Liver (tissue), 9 donors: Measurements from ENCODE around the gene FLRT2. TPM values are rescaled to one million over a fixed set of nuclear protein-coding genes. Genes with fewer than 3 reads are reported as not detected.

ENCODE experiments used
- DNase-seq: peaks from one replicate; pipeline ENCODE4 v3.0.0-alpha.2; 2017; ENCODE audit warnings: low spot score
- H3K27ac ChIP-seq, 2 donors: one replicate each; pipeline ENCODE4 v1.7.0; 2013; ENCODE audit warnings: inconsistent platforms in 2 of 2, low read length in 2 of 2, control low read depth in 1 of 2, low read depth in 1 of 2, mild to moderate bottlenecking in 1 of 2
- H3K27me3 ChIP-seq, 4 donors: one replicate each; pipeline versions ENCODE4 v1.6.1 to v1.7.0; 2013; ENCODE audit warnings: low read length in 3 of 4, inconsistent platforms in 1 of 4, mild to moderate bottlenecking in 1 of 4, moderate library complexity in 1 of 4; ENCODE audit not compliant: control insufficient read depth in 4 of 4, insufficient read depth in 4 of 4
- H3K36me3 ChIP-seq, 4 donors: one replicate each; pipeline versions ENCODE4 v1.6.1 to v1.7.0; 2013; ENCODE audit warnings: low read length in 3 of 4, mild to moderate bottlenecking in 3 of 4, low read depth in 1 of 4, moderate library complexity in 1 of 4; ENCODE audit not compliant: control insufficient read depth in 4 of 4, insufficient read depth in 3 of 4
- H3K4me1 ChIP-seq, 4 donors: one replicate each; pipeline versions ENCODE4 v1.6.1 to v1.7.0; 2013; ENCODE audit warnings: low read length in 3 of 4, mild to moderate bottlenecking in 3 of 4, moderate library complexity in 1 of 4; ENCODE audit not compliant: control insufficient read depth in 4 of 4, insufficient read depth in 4 of 4
- H3K4me3 ChIP-seq, 3 donors: one replicate each; pipeline versions ENCODE4 v1.6.1 to v1.7.0; 2013; ENCODE audit warnings: low read length in 3 of 3, control low read depth in 1 of 3, low read depth in 1 of 3, mild to moderate bottlenecking in 1 of 3
- H3K9ac ChIP-seq, 2 donors: one replicate each; pipeline ENCODE4 v1.7.0; 2013; ENCODE audit warnings: low read length in 2 of 2, mild to moderate bottlenecking in 2 of 2, moderate library complexity in 2 of 2, control low read depth in 1 of 2, low read depth in 1 of 2
- H3K9me3 ChIP-seq, 4 donors: one replicate each; pipeline versions ENCODE4 v1.6.1 to v1.7.0; 2013; ENCODE audit warnings: low read length in 3 of 4; ENCODE audit not compliant: control insufficient read depth in 4 of 4
- FOXA1 ChIP-seq: IDR thresholded peaks from 2 replicates; pipeline ENCODE4 v1.6.1; 2016; ENCODE audit warnings: antibody characterized with exemption
- GABPA ChIP-seq, 2 donors: IDR thresholded peaks in 1 of 2; conservative IDR thresholded peaks in 1 of 2; 2 replicates each; pipeline ENCODE4 v1.6.1; 2016; ENCODE audit warnings: antibody characterized with exemption in 2 of 2, mild to moderate bottlenecking in 1 of 2, moderate library complexity in 1 of 2
- JUND ChIP-seq, 2 donors: IDR thresholded peaks; 2 replicates each; pipeline ENCODE4 v1.6.1; 2016; ENCODE audit warnings: antibody characterized with exemption in 2 of 2
- NR2F2 ChIP-seq: IDR thresholded peaks from 2 replicates; pipeline ENCODE4 v1.6.1; 2016; ENCODE audit warnings: antibody characterized with exemption
- RAD21 ChIP-seq, 2 donors: IDR thresholded peaks; 2 replicates each; pipeline ENCODE4 v1.6.1; 2016; ENCODE audit warnings: antibody characterized with exemption in 2 of 2, mild to moderate bottlenecking in 2 of 2
- RXRA ChIP-seq, 2 donors: IDR thresholded peaks; 2 replicates each; pipeline ENCODE4 v1.6.1; 2017 to 2018; ENCODE audit warnings: antibody characterized with exemption in 2 of 2, mild to moderate bottlenecking in 1 of 2
- SP1 ChIP-seq: IDR thresholded peaks from 2 replicates; pipeline ENCODE4 v1.6.1; 2018; ENCODE audit warnings: antibody characterized with exemption, mild to moderate bottlenecking
- WGBS: extraction: QIAGEN DNeasy Blood & Tissue Kit; methylation state at CpG from one replicate; pipeline ENCODE4 v1.1.7; 2013; 5-methylcytosine and 5-hydroxymethylcytosine counted together
- polyA plus RNA-seq, 2 donors: library from polyadenylated mRNA; stranded (reverse) in 1 of 2; unstranded in 1 of 2; fragments of 200-250 nt in 1 of 2; fragments of >200 nt in 1 of 2; fragmentation: Nextera tagmentation in 1 of 2; extraction: Ambion mirVana in 1 of 2; gene quantifications; one replicate each; pipeline versions ENCODE4 v1.2.1 to v1.2.3, GENCODE V29; 2013 to 2015
- total RNA-seq, 2 donors: library from RNA; depleted of rRNA; stranded (reverse); fragments of >200 nt; gene quantifications; one replicate each; pipeline ENCODE4 v1.2.3, GENCODE V29; 2014
- TF ChIP-seq, protein P1 (sequence below): IDR thresholded peaks from 2 replicates; pipeline ENCODE4 v1.6.1; 2016; ENCODE audit warnings: antibody characterized with exemption, mild to moderate bottlenecking
- TF ChIP-seq, protein P2 (sequence below): IDR thresholded peaks from 2 replicates; pipeline ENCODE4 v1.6.1; 2016; ENCODE audit warnings: antibody characterized with exemption
- TF ChIP-seq, protein P3 (sequence below): IDR thresholded peaks from 2 replicates; pipeline ENCODE4 v1.6.1; 2016; ENCODE audit warnings: antibody characterized with exemption
- donor health status: healthy.
- donor health status: healthy.
- donor health status: healthy.
- donor health status: healthy.
- donor health status: healthy.

The FLRT2 gene
- total and polyA plus RNA-seq, 4 donors = 0.90 to 8.2 (median 1.8) TPM

DNA sequence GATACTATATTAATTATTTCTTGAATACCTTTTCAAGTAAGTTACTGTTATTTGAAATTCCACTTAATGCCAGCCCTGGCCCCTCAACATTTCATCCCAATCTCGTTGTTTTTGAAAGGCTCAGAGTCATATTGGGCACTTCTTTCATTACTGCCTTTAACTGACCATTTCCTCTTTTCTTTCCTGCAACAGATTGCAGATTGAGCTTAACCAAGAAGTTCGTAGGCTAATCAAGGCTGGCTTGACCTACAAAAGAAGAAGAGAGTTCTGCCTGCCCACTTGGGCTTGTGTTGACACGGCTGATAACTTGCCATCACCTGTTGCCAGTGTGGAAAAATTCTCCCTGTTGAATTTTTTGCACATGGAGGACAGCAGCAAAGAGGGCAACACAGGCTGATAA is 91.0 kb downstream of the FLRT2 start (continued):
- TF ChIP-seq, protein P1, sequence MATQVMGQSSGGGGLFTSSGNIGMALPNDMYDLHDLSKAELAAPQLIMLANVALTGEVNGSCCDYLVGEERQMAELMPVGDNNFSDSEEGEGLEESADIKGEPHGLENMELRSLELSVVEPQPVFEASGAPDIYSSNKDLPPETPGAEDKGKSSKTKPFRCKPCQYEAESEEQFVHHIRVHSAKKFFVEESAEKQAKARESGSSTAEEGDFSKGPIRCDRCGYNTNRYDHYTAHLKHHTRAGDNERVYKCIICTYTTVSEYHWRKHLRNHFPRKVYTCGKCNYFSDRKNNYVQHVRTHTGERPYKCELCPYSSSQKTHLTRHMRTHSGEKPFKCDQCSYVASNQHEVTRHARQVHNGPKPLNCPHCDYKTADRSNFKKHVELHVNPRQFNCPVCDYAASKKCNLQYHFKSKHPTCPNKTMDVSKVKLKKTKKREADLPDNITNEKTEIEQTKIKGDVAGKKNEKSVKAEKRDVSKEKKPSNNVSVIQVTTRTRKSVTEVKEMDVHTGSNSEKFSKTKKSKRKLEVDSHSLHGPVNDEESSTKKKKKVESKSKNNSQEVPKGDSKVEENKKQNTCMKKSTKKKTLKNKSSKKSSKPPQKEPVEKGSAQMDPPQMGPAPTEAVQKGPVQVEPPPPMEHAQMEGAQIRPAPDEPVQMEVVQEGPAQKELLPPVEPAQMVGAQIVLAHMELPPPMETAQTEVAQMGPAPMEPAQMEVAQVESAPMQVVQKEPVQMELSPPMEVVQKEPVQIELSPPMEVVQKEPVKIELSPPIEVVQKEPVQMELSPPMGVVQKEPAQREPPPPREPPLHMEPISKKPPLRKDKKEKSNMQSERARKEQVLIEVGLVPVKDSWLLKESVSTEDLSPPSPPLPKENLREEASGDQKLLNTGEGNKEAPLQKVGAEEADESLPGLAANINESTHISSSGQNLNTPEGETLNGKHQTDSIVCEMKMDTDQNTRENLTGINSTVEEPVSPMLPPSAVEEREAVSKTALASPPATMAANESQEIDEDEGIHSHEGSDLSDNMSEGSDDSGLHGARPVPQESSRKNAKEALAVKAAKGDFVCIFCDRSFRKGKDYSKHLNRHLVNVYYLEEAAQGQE = no peak
- no peak for TF ChIP-seq SP1

DNA sequence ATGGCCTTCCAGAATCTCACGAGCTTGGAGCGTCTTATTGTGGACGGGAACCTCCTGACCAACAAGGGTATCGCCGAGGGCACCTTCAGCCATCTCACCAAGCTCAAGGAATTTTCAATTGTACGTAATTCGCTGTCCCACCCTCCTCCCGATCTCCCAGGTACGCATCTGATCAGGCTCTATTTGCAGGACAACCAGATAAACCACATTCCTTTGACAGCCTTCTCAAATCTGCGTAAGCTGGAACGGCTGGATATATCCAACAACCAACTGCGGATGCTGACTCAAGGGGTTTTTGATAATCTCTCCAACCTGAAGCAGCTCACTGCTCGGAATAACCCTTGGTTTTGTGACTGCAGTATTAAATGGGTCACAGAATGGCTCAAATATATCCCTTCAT is 92.2 kb downstream of the FLRT2 start:
- WGBS = 92% methylated on average over 13 of the region's 13 CpGs
- Histone ChIP-seq H3K27me3 (no peaks in the 10 kb centered on the region), H3K4me3 (no peak overlapping the region), H3K9ac (no peak overlapping the region), H3K27ac (no peak overlapping the region), H3K36me3 (no peaks in the 10 kb centered on the region), H3K9me3 (no peaks in the 10 kb centered on the region), H3K4me1 (no peaks in the 10 kb centered on the region)
- DNase-seq = no peak
- TF ChIP-seq, protein P2, sequence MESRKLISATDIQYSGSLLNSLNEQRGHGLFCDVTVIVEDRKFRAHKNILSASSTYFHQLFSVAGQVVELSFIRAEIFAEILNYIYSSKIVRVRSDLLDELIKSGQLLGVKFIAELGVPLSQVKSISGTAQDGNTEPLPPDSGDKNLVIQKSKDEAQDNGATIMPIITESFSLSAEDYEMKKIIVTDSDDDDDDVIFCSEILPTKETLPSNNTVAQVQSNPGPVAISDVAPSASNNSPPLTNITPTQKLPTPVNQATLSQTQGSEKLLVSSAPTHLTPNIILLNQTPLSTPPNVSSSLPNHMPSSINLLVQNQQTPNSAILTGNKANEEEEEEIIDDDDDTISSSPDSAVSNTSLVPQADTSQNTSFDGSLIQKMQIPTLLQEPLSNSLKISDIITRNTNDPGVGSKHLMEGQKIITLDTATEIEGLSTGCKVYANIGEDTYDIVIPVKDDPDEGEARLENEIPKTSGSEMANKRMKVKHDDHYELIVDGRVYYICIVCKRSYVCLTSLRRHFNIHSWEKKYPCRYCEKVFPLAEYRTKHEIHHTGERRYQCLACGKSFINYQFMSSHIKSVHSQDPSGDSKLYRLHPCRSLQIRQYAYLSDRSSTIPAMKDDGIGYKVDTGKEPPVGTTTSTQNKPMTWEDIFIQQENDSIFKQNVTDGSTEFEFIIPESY = no peak
- TF ChIP-seq, protein P3, sequence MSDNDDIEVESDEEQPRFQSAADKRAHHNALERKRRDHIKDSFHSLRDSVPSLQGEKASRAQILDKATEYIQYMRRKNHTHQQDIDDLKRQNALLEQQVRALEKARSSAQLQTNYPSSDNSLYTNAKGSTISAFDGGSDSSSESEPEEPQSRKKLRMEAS = no peak
- no peak for TF ChIP-seq RXRA (IDR thresholded peaks at IDR 0.05)
- no peak for TF ChIP-seq JUND (IDR thresholded peaks at IDR 0.05)
- TF ChIP-seq NR2F2 = no peak
- TF ChIP-seq RAD21 (IDR thresholded peaks at IDR 0.05) = no peak
- TF ChIP-seq GABPA (IDR thresholded peaks at IDR 0.05 in 1 of 2, conservative IDR thresholded peaks at IDR 0.05 in 1 of 2) = no peak
- TF ChIP-seq, protein P1 = no peak
- no peak for TF ChIP-seq FOXA1
